Measurements from ENCODE around the gene PPP1R15B. TPM values are rescaled to one million over a fixed set of nuclear protein-coding genes. Genes with fewer than 3 reads are reported as not detected.
A peak's percentile ranks its signal among the peaks of the same experiment; 100 is the strongest.

PPP1R15B gene
- total and polyA plus RNA-seq, 2 of the 4 experiments (the other 2 are of a cell fraction), result 14.9 to 15.0 TPM

DNA sequence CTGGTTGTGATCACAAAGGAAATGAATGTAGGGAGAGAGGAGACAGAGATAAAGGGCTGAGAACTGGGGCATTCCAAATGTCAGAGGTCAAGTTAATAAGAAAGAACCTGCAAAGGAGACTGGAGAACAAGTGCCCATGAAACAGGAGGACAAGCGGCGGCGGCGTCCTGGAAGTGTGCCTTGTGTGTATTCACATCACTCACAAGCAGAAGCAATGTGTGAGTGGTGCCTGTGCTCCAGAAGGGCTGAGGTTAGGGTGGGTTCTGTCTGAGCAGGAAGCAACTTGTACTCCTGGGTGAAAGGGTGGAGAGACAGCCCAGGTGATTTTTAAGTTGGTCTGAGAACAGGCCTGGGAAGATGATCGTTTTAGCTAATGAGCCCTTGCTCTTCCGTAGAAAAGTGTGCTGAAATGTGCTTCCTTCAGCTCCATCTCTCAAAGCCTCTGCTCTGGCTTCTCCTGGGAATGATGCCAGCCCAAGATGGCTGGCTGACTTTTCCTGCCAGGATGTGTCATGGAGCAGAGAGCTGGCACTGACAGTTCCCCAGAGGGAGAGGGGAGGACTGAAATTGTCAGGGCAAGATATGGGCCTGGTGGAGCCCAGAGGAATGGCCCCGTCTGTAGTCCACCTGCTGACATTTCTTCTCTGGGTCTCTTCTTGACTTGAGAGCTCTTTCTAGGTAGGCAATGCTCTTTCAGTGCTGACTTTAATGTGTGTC is 26.8 kb downstream of the PPP1R15B start:
- no peaks in the 10 kb centered on the region for H3K4me1 ChIP-seq (ENCODE audit: control insufficient read depth, insufficient read depth, low read length)
- H3K9me1 ChIP-seq (ENCODE audit: insufficient read depth, low read length), result no peaks in the 10 kb centered on the region
- no peak overlapping the region for H3K56ac ChIP-seq (ENCODE audit: extremely low read depth, insufficient read depth, low read length)
- intact Hi-C loops (cut with micrococcal nuclease) (no loop called here), dilution Hi-C loops (cut with HindIII; ENCODE audit: low sequenced_read_pairs, unreplicated experiment) (loop anchor here (25.0 kb wide), 2 partner anchors 222 to 522 kb away; partner anchors contain the start of genes ETNK2, REN and SNRPE), in situ Hi-C loops (cut with MboI; ENCODE audit: low sequenced_read_pairs) (no loop called here)
- no peak overlapping the region for H3K9ac ChIP-seq (ENCODE audit: low read depth, low read length)
- ChIA-PET POLR2A (ENCODE audit: unreplicated experiment) (no interaction called here), CTCF (interaction anchor here (0.6 kb wide), 1 partner anchor 1567 kb away, joined by 4 read pairs; no protein-coding TSS in a partner anchor)
- peak overlapping the region; percentile 26 for H2AK9ac ChIP-seq (replicated peaks; ENCODE audit: low read depth, low read length, poor library complexity)
- H3K27ac ChIP-seq (ENCODE audit: insufficient read depth, low read length), result no peak overlapping the region
- BruUV-seq (replicated peaks), result no TSS peak
- DNase-seq (peak; percentile 50), ATAC-seq (ENCODE audit: low read depth) (peak; percentile 65)
- peak overlapping the region; percentile 2 for H2AFZ ChIP-seq (replicated peaks; ENCODE audit: low read length, poor library complexity)
- no peaks in the 10 kb centered on the region for H3K79me1 ChIP-seq (ENCODE audit: low read depth in 1 of 2, low read length in 2 of 2)
- H3K27me3 ChIP-seq (ENCODE audit: control insufficient read depth, insufficient read depth, low read length), result peaks cover 38% of the 10 kb centered on the region
- TF ChIP-seq MAZ (IDR thresholded peaks at IDR 0.05; ENCODE audit: borderline replicate concordance, low read depth, low read length), result no peak
- no peak for TF ChIP-seq RCOR1 (IDR thresholded peaks at IDR 0.05; ENCODE audit: insufficient replicate concordance, low read length)
- TF ChIP-seq, protein P1, sequence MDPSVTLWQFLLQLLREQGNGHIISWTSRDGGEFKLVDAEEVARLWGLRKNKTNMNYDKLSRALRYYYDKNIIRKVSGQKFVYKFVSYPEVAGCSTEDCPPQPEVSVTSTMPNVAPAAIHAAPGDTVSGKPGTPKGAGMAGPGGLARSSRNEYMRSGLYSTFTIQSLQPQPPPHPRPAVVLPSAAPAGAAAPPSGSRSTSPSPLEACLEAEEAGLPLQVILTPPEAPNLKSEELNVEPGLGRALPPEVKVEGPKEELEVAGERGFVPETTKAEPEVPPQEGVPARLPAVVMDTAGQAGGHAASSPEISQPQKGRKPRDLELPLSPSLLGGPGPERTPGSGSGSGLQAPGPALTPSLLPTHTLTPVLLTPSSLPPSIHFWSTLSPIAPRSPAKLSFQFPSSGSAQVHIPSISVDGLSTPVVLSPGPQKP (IDR thresholded peaks at IDR 0.05; ENCODE audit: borderline replicate concordance, low read depth, low read length), result no peak
- no peak for TF ChIP-seq CEBPB (IDR thresholded peaks at IDR 0.05; ENCODE audit: low read depth, low read length)
- TF ChIP-seq SMC3 (IDR thresholded peaks at IDR 0.05; ENCODE audit: low read depth, low read length), result no peak
- TF ChIP-seq, protein P2, sequence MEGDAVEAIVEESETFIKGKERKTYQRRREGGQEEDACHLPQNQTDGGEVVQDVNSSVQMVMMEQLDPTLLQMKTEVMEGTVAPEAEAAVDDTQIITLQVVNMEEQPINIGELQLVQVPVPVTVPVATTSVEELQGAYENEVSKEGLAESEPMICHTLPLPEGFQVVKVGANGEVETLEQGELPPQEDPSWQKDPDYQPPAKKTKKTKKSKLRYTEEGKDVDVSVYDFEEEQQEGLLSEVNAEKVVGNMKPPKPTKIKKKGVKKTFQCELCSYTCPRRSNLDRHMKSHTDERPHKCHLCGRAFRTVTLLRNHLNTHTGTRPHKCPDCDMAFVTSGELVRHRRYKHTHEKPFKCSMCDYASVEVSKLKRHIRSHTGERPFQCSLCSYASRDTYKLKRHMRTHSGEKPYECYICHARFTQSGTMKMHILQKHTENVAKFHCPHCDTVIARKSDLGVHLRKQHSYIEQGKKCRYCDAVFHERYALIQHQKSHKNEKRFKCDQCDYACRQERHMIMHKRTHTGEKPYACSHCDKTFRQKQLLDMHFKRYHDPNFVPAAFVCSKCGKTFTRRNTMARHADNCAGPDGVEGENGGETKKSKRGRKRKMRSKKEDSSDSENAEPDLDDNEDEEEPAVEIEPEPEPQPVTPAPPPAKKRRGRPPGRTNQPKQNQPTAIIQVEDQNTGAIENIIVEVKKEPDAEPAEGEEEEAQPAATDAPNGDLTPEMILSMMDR (conservative IDR thresholded peaks at IDR 0.05; ENCODE audit: low read depth, low read length), result no peak
- TF ChIP-seq NFE2L2 (IDR thresholded peaks at IDR 0.05; ENCODE audit: low read depth, low read length), result no peak
- TF ChIP-seq MXI1 (IDR thresholded peaks at IDR 0.05; ENCODE audit: borderline replicate concordance, low read depth, low read length), result no peak
- no peak for TF ChIP-seq POLR2A (IDR thresholded peaks at IDR 0.05; ENCODE audit: low read depth, low read length)
- TF ChIP-seq CHD1 (IDR thresholded peaks at IDR 0.05; ENCODE audit: low read depth, low read length), result no peak
- TF ChIP-seq FOS (IDR thresholded peaks at IDR 0.05; ENCODE audit: low read depth, low read length), result no peak
- TF ChIP-seq RAD21 (IDR thresholded peaks at IDR 0.05; ENCODE audit: low read length), result no peak
- no peak for TF ChIP-seq BHLHE40 (IDR thresholded peaks at IDR 0.05; ENCODE audit: low read depth, low read length)
- no peak for TF ChIP-seq RFX5 (IDR thresholded peaks at IDR 0.05; ENCODE audit: low read depth, low read length)
- TF ChIP-seq, protein P3, sequence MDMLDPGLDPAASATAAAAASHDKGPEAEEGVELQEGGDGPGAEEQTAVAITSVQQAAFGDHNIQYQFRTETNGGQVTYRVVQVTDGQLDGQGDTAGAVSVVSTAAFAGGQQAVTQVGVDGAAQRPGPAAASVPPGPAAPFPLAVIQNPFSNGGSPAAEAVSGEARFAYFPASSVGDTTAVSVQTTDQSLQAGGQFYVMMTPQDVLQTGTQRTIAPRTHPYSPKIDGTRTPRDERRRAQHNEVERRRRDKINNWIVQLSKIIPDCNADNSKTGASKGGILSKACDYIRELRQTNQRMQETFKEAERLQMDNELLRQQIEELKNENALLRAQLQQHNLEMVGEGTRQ (IDR thresholded peaks at IDR 0.05; ENCODE audit: low read depth, low read length), result no peak
- no peak for TF ChIP-seq MAFK (IDR thresholded peaks at IDR 0.05; ENCODE audit: low read depth, low read length)
- H4K8ac ChIP-seq (ENCODE audit: low read depth in 2 of 2, low read length in 2 of 2), result no peak overlapping the region
- H3K4me3 ChIP-seq (ENCODE audit: insufficient read depth, low read depth, low read length), result no peak overlapping the region
- no peak overlapping the region for H2BK20ac ChIP-seq (ENCODE audit: low read depth, low read length)
- no peak overlapping the region for H4K91ac ChIP-seq (ENCODE audit: insufficient read depth, low read depth, low read length)
- H3K4ac ChIP-seq (ENCODE audit: low read depth, low read length), result no peak overlapping the region
- H3K4me2 ChIP-seq (ENCODE audit: low read depth, low read length), result no peak overlapping the region
- H3K36me3 ChIP-seq (ENCODE audit: control insufficient read depth, insufficient read depth, low read length), result no peaks in the 10 kb centered on the region
- H2BK120ac ChIP-seq (ENCODE audit: low read depth, low read length), result no peak overlapping the region
- no peaks in the 10 kb centered on the region for H4K20me1 ChIP-seq (ENCODE audit: insufficient read depth, low read length)
- H3K18ac ChIP-seq (ENCODE audit: low read depth, low read length), result no peak overlapping the region
- H2AK5ac ChIP-seq (ENCODE audit: low read depth, low read length), result no peak overlapping the region
- WGBS, 2 experiments (ENCODE audit: extremely low coverage in 2 of 2, insufficient read length in 1 of 2), result 60% methylated on average over 1 of the region's 7 CpGs; no CpG with 5 or more reads in 1 of the 2 experiments
- no peak overlapping the region for H2BK15ac ChIP-seq (ENCODE audit: low read depth, low read length)
- no peak overlapping the region for H2BK5ac ChIP-seq (ENCODE audit: low read depth, low read length, poor library complexity, severe bottlenecking)
- H3K14ac ChIP-seq (replicated peaks; ENCODE audit: low read depth, low read length), result no peak overlapping the region
- H4K5ac ChIP-seq (ENCODE audit: low read depth, low read length), result no peak overlapping the region
- no peak overlapping the region for H3K23ac ChIP-seq (ENCODE audit: low read depth, low read length)
- H3K9me3 ChIP-seq (ENCODE audit: control insufficient read depth, insufficient read depth, low read length), result no peaks in the 10 kb centered on the region
